RWPE2 (cell line): ENCODE data around the gene BAIAP2L1.

Experiments used
- ATAC-seq: fragments of 200-7000 bp; cut with Tn5 transposase; 3 replicates; pipeline ENCODE4 v1.9.1; 2021; ENCODE audit warnings: low read depth
- DNase-seq: peaks from one replicate; pipeline ENCODE4 v3.0.0-alpha.2; 2020; ENCODE audit warnings: low spot score
- H3K27ac ChIP-seq: fragments of 450-650 bp; 2 replicates; pipeline ENCODE4 v1.5.1; 2017; ENCODE audit warnings: mild to moderate bottlenecking; ENCODE audit not compliant: poor library complexity, severe bottlenecking
- H3K27me3 ChIP-seq: fragments of 250-450 bp; sonication (Bioruptor Pico); 2 replicates; pipeline ENCODE4 v1.5.1; 2021; ENCODE audit warnings: mild to moderate bottlenecking, moderate library complexity; ENCODE audit not compliant: insufficient read depth, poor library complexity, severe bottlenecking
- H3K36me3 ChIP-seq: fragments of 250-450 bp; sonication (Bioruptor Pico); 2 replicates; pipeline ENCODE4 v1.5.1; 2020; ENCODE audit warnings: low read depth, mild to moderate bottlenecking, moderate library complexity
- H3K4me1 ChIP-seq: fragments of 250-450 bp; sonication (Bioruptor Pico); 2 replicates; pipeline ENCODE4 v1.5.1; 2021; ENCODE audit warnings: mild to moderate bottlenecking, moderate library complexity; ENCODE audit not compliant: insufficient read depth, poor library complexity, severe bottlenecking
- H3K4me3 ChIP-seq: fragments of 250-450 bp; sonication (Bioruptor Pico); 2 replicates; pipeline ENCODE4 v1.5.1; 2021; ENCODE audit warnings: mild to moderate bottlenecking, moderate library complexity; ENCODE audit not compliant: severe bottlenecking
- H3K9me3 ChIP-seq: fragments of 250-450 bp; sonication (Bioruptor Pico); 2 replicates; pipeline ENCODE4 v1.5.1; 2021; ENCODE audit warnings: mild to moderate bottlenecking, moderate library complexity; ENCODE audit not compliant: severe bottlenecking
- CTCF ChIP-seq: fragments of 450-650 bp; IDR thresholded peaks from one replicate; pipeline ENCODE4 v1.5.1; 2017; ENCODE audit warnings: mild to moderate bottlenecking, moderate library complexity; ENCODE audit not compliant: poor library complexity, severe bottlenecking

Gene BAIAP2L1

GRCh38 chr7:98281757-98282606, 118.9 kb downstream of the BAIAP2L1 start:
- peaks cover 14% of the 10 kb centered on the region; the same call in 1 of the 2 replicates for H3K36me3 ChIP-seq
- H3K4me3 ChIP-seq = peak overlapping the region; percentile 87
- ATAC-seq = no peak
- DNase-seq = no peak
- no peak for TF ChIP-seq CTCF
- H3K9me3 ChIP-seq = no peaks in the 10 kb centered on the region
- no peaks in the 10 kb centered on the region for H3K27me3 ChIP-seq
- peak overlapping the region; percentile 91 for H3K27ac ChIP-seq
- H3K4me1 ChIP-seq = peaks cover 28% of the 10 kb centered on the region

- Histone ChIP-seq H3K36me3 (peaks cover 9% of the 10 kb centered on the region; the same call in 1 of the 2 replicates), H3K27ac (peak within 1 kb of the TSS; percentile 91), H3K27me3 (no peaks in the 10 kb centered on the region), H3K4me3 (peak within 1 kb of the TSS; percentile 87), H3K4me1 (peaks cover 19% of the 10 kb centered on the region), H3K9me3 (no peaks in the 10 kb centered on the region)
- ATAC-seq (peak; percentile 55), DNase-seq (peak; percentile 85)
- no peak for TF ChIP-seq CTCF
Measured at GRCh38 chr7:98280791-98281756, 119.8 kb downstream of the BAIAP2L1 start, which contains the start of gene BRI3. Gene BRI3, plus strand, starts transcription at chr7:98281686. Its CDS starts 110 bp downstream, at chr7:98281796.

GRCh38 chr7:98280296-98280695, 120.6 kb downstream of the BAIAP2L1 start:
- no peak for ATAC-seq
- no peak overlapping the region for H3K4me3 ChIP-seq
- no peak for TF ChIP-seq CTCF
- H3K36me3 ChIP-seq = peaks cover 9% of the 10 kb centered on the region; the same call in 1 of the 2 replicates
- no peaks in the 10 kb centered on the region for H3K9me3 ChIP-seq
- peaks cover 11% of the 10 kb centered on the region for H3K4me1 ChIP-seq
- no peaks in the 10 kb centered on the region for H3K27me3 ChIP-seq
- H3K27ac ChIP-seq = no peak overlapping the region
- no peak for DNase-seq

GRCh38 chr7:98278936-98279335, 122.0 kb downstream of the BAIAP2L1 start:
- Histone ChIP-seq H3K27me3 (no peaks in the 10 kb centered on the region), H3K36me3 (peaks cover 9% of the 10 kb centered on the region; the same call in 1 of the 2 replicates), H3K4me1 (peaks cover 4% of the 10 kb centered on the region), H3K4me3 (no peak overlapping the region), H3K9me3 (no peaks in the 10 kb centered on the region), H3K27ac (no peak overlapping the region)
- ATAC-seq (no peak), DNase-seq (no peak)
- no peak for TF ChIP-seq CTCF
